MV-4-11 (cell line): ENCODE measurements around the gene CENPP.

Experiments
- DNase-seq: peaks from one replicate; lab custom pipeline; 2025; lab: John Stamatoyannopoulos, UW

The CENPP gene

DNA sequence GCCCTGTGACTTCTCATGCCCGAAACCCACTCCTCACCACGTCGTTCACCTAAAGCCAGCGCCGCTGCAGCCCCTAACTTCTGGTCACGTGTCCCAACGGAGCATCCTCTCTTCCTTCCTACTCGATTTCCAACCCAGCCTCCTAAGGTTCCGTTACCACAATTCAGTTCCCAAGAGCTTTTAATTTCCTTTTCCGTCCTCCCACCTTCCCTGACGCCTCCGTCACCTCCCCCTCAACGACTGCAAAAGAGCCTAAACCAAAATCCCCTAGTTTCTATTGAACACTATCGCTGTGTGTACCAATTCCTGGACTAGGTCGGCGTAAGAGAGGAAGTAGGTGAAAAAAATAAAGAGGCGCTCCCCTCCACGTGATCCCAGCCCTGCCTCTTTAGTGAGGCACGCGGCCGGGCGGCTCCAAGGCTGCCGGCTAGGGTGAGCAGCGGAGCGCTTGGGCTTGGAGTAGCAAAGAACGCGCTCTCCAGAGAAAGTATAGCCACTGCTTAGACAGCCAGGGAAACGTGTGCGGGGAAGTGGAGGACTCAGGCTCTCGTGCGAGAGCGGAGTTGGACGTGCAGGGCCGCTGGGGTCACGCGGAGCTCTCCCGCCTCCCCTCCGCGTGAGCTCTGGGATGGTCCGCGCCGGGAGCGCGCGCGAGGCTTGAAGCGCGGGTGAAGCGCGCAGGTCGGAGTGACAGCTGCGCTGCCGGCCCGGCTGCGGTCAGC is at the start of gene CENPP, which contains the start of gene NOL8:
Gene CENPP, plus strand, starts transcription at position 685 of the 722 bp plus-strand sequence.
Gene NOL8, minus strand, starts transcription at position 82 of the 722 bp plus-strand sequence. CDS start 1,189 bp downstream, outside the sequence.
- peak; percentile 83 for DNase-seq

DNA sequence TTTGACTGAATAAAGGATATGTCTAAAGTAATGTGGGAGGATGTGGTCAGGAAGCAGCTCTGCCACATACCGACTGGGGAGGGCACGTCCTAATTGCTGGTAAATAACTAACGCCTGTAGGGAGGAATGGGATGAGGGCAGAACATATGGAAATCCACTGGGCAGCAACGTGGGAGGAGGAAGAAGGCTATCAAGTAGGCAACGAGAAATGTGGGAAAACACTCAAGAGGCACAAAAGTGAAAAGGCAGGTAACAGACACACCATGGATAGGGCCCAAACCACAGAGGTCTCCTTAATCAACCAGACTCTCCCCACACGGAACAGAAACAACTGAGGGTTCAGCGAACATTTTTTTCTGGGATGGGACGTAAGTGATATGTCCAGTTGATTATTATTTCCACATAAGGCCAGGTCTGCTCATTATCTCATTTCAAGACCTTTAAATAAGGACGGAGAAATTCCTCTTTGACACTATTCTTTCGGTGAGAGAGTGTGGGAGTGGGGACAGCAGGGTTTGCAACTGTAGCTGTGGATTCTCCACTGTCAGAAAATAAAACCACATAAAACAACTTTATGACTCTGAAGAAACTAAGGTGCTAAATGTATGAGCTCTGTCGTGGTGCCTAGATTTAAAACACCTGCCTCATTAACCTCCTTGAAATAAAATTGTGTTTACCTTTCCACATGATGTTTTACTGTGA is 49.3 kb upstream of the CENPP start:
- DNase-seq: peak; percentile 20

DNA sequence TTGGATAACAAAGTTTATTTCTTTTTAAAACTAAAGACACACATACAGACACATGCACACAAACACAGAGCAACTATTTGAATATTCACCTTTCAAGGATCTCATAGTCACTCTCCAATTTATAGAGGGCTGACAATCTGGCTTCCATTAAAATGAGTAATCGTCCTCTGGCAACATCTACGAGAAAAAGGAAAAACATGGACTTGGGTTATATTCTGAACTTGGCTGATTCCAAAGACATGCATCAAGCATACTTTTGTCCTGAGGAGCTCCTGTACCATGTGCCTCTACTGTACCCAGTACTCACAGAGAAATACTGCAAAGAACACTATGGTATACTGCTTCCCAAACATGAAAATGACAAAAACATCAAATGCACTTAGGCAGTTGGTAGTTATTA is 47.6 kb upstream of the CENPP start:
- DNase-seq: no peak

DNA sequence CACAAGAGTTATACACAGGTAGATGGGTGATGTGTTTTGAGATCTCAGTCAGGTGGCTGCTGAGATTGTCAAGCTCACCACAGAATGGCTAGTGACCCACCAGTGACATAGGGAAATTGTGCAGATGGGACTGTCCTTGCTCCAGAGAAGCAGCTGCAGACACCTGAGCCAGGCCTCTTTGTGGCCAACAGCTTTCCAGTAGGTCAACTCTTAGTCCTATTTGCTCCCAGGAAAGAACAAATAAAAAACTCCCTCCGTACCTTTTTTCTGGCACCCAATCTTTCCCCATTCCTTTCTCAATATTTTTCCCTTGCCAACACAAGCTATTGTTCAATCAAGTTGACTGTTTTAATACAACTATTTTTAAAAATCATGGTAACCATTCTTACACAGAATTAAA is 46.5 kb upstream of the CENPP start:
- DNase-seq: no peak

DNA sequence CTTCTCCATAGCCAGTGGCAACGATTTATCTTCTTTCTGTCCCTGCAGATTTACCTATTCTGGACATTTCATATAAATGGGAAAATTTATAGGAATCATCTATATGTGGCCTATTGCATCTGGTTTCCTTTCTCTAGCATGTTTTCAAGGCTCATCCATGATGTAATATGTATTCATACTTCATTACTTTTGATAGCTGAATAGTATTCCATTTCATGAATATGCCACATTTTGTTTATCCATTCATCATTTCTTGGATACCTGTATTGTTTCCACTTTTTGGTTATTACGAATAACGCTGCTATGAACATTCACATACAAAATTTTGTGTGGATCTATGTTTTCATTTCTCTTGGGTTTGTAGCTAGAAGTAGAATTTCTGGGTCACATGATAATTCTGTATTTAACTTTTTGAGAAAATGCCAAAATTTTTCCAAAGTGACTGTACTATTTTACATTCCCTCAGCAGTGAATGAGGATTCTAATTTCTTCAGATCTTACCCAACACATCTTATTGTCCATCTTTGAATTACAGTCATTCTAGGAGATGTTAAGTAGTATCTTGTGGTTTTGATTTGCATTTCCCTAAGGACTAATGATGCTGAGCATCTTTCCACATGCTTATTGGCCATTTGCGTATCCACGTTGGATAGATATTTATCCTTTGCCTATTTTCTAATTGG is 35.9 kb upstream of the CENPP start:
- DNase-seq: no peak

DNA sequence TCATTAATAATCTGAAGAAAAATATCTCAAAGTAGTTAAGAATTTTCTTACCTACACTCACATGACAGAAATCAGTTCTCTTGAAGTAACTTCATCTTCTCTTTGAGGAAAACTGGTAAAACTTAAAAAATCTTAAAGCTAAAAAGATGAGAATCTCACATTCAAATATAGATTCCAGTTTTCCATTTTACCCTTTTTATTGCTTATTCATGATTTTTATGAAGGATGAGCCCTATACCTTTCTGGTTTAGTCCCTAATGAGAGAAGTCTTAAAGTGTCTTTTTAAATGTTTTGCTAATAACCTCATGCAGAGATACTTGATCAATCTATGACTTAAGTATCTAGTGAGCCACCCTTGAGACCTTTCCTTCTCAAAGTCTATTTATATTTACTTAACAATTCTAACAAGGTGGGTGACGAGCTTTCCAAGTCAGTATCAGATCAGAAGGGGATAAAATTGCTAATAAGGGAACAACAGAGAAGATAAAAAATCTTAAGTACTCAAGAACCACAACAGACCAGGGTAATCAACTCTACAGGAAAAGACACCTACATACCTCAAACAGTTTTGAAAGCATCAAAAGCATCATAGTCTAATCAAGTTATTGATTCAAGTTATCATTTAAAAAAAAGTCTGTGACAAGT is 34.8 kb upstream of the CENPP start:
- no peak for DNase-seq

DNA sequence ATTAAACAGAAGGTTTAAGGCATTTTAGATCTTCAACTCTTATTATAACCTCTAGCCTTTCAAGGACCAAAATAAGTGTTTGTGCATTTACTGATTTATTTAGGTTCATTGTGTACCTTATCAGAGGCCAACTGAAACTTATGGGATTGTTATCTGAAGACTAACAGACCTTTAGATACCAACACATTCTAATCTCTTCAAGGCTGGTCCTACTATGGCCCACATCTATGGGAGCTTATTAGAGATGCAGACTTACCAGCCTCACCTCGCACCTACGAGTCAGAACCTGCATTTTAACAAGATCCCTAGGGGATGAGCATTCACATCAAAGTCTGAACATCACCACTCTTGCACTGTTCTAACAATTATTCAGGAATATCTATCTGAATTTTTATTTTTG is 34.2 kb upstream of the CENPP start:
- DNase-seq: no peak

DNA sequence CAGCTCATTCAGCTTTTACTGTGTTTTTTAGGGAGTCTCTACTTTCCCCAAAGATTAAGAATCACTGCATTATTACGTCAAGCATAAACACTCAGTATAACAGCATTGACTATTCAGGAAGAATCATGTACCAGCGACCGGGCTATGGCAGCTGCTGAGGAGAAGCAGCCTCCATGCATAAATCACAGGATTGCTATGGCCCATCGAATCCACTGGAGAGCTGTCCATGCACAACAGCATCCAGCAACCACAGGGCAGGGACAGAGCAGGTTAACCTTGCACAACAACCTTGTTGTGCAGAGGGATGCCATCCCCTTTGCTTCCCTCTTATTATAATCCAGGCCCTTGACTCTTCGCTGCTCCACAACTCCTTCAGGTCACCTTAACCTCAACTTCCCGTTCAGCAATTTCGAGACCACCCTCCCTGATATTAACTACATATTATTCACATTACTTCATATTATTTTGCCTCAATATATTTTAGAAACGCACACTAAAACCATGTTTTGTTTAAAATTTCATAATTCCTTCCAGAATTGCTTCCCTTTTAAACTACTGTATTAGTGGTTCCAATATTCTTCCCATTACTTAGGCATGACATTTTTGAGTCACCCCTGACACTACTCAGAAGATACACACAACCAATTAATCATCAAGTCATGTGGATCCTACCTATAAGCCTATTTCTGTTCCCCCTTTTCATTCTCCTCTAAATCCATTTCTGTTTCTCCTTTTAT is 33.2 kb upstream of the CENPP start:
- DNase-seq: peak; percentile 22

DNA sequence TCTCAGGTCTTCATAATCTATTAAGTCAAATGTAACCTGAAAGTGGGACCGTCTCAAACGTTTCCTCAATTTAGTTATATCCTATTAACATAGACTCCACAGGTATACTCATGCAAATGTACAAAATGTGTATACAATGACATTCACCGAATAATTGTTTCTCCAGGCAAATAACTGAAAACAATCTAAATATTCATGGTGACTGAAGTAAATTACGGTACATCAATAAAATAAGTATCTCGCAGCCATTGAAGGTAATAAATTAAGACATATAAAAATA is 32.7 kb upstream of the CENPP start:
- DNase-seq: no peak

DNA sequence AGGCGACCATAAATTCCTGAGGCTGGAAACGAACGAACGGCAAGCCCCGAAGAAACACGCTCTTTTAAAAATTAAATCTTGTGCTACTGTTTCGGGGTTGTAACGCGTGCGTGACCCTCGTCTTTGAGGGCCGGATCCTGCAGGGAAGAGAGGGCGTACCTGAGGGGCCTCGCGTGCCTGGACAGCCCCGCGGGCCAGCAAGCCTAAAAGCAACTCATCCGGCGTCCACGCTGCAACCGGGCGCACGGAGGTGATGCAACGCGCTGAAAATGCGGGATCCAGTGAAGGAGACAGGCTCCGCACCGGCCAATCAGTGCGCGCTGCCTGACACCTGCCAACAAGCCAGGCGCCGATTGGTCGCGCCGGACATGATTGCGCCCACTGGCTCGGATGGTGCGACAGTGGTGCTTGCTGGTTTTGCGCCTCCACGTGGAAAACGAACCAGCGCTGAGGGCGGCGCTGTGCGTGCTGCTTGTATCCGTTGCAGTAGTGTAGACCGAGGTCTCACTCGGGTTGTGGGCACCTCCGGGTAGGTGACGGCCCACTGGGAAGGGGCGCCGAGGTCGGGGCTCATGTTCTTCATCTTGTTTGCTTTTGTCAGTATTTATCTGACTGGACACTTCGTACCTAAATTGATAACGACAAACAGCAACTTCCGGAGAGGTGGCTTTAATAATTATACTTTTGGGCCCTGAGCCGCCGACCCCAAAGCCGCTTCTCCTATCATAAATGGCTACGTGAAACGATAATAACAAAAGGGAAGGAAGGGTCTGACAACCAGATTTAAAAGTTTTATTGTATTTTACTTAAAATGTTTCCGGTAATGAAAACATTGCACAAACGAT is 32.1 kb upstream of the CENPP start, which contains the start of gene IARS1:
Gene IARS1, minus strand, starts transcription at position 246 of the 845 bp plus-strand sequence. CDS start 4,278 bp downstream, outside the sequence.
- DNase-seq: peak; percentile 98

DNA sequence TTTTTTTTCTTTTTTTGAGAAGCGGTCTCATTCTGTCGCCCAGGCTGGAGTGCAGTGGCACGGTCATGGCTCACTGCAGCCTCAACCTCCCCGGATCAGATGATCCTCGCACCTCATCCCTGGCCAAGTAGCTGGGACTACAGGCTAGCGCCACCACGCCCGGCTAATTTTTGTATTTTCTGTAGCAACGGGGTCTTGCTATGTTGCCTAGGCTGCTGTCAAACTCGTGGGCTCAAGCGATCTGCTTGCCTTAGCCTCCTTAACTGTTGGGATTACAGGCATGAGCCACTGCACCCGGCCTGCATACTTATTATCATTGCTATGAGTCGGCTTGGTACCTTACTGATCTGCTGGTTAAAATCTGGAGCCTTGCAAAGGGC is 31.5 kb upstream of the CENPP start:
- peak; percentile 45 for DNase-seq

DNA sequence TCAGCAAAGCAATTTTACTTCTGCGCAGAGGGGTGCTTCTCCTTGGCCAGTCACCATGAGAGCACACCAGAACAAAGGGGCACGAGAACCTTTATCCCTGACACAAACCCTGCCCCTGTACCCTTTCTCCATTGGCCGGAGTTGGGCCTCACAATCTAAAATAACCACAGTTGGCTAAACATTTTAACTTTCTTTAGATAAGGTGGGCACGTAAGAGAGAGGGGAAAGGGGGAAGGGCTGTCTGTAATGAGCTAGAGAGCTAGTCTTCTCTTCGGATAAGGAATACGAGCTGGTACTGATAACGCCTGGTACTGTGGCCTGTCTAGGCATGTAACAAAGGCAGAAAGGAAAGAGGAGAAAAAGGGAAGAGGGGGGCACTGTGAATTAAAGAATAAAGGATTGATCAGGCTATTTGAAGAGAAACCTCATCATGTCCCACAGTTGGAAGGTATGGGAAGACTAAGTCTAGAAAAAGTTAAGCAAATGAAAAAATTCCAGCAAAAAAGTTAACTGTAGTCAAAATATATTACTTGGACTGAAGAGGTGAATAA is 30.4 kb upstream of the CENPP start:
- DNase-seq: no peak

DNA sequence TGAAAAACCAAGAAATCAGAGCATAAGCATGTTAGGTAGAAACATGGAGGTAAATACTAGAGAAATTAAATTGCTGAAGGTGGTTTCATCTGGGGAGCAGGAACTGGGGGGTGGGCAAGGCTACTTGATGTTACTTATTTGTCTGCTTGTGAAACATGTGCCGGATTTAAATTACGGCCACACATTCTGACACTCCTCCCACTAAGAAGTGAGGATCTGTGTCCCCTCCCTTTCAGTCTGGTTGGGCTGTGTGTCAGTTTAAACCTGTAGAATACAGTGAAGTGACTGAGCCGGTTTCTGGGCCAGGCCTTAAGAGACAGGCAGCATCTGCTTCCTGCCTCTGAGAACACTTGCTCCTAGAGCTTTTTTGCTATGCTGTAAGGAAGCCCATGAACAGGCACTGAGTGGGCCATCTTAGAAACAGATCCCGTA is 29.9 kb upstream of the CENPP start:
- peak; percentile 49 for DNase-seq

DNA sequence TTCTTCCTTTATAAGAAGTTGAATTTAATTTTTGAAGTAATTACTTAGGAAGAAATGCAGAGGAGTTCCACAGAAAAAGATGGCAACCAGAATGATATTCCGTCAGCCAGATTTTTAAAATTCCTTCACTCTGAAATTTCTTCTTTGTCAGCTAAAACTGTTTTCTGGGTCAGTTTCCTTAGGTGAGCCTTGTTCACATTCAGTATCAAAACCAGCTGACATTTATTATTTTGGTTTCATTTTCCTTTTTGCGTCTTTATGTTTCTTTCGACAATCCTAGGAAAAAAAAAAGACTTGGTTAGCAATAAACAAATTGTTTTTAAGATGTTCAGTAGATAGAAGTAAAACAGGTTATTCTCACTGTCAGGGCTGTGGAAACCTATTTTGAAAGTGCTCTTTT is 28.1 kb upstream of the CENPP start:
- no peak for DNase-seq

DNA sequence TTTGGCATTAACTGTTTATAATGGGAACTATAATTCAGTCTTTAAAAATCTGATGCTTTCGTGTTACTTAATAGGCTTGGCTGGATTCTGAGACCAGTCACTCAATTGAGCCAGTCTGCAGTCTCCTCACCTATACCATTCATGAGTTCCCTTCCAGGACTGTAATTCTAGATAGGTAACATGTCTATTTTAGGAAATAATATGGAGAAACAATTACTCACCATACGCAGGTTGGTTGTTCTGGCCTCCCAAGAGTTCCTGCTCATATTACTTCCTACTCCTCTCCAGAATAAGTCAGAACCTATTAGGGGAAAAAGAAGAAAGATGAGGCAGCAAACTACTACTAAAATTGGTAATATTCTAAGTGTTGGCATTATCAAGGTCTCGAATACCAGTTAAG is 27.7 kb upstream of the CENPP start:
- no peak for DNase-seq

DNA sequence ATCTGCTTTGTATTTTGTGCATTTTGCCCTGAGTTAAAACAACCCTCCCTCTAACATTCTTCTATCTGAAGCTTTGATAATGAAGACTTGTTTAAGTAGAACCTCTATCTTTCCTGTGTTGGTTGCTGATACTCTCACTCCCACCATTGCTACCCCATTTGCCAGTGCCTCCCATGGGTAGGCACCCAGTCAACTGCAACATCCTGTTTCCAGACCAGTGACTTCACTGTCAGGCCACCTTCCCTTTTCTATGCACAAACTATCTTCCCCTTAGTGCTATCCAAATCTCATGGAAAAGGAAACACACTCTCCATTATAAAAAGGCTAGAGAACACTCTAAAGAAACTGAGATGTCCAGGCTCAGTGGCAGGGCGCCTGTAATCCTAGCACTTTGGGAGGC is 26.6 kb upstream of the CENPP start:
- peak; percentile 9 for DNase-seq

DNA sequence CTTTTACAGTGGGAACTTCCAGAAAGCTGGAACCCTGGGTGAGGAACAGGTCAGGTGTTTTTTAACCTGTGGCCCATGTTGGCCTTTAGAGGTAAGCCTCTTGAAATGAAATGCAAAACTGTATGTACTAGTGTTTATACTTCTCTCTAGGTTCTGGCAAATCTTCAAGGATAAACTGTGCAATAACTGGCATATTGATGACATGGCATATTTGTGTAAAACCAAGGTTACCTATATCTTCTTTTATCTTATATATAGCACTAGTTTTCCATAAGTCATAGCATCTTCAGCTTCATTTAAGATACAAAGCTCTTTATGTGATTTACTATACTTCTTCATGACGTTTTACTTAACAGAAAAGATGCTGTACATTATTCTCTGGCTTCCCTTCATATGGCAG is 24.8 kb upstream of the CENPP start:
- no peak for DNase-seq

DNA sequence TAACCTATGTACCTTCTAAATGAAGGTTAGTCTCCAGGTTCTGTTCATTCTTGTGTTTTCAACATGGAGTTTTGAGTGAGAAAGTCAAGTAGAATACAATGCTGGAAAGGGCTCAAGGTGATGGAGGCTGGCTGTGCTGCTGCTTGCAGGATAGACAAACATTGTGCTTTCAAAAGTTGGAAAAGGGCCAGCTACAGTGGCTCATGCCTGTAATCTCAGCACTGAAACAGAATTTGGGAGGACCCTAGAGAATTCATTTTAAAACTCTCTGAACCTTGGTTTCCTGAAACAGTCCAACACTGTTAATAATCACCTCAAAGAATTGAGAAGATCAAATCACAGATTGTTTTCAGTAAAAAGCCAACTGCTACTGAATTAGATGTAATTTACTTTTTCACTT is 16.9 kb upstream of the CENPP start:
- no peak for DNase-seq

DNA sequence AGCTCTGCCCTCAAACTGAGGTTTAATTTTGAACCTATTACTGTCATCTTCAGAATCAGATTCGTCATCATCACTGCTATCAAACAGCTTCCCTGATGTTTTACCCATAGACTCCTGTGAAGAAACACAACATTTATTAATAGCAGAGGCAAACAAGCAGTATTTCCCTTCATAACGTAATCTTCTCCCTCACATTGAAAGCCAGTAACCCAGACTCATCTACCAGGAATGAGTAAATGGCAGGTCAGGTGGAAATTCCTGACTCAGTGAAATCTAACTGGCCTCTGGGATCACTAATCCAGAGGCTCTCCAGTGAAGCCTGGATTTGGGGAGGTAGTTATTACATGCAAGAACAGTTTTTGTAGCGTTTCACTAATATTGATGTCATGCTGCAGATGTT is 15.2 kb upstream of the CENPP start:
- DNase-seq: no peak

DNA sequence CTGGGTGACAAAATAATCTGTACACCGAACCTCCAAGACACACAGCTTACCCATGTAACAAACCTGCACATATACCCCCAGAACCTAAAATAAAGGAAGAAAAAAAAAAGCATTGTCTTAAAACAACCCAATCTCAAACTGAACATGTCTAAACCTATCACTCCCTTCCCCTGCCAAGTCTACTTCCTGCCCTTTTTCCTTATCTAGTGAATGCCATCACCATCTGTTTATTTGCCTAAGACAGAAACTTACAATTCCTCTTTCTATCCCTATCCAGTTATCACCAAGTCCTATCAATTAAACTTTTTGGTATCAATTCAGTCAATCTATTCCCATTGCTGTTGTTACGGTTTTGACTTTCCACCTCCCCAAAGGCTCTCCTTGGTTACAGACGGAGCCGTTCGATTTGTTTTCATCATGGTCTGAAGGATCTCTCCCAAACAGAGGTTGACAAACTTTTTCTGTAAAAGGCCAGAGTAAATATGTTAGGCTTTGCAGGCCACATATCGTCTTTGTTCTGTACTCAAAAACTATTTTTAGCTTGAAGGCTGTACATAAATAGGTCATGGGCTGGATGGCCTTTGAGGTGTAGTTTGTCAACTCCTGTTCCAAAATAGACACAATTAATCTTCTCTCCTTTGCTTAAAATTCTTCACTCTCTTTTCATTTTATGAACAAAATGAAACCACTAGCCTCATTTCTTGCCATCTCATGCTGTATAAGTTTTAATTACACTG is 12.7 kb upstream of the CENPP start:
- no peak for DNase-seq
